HepG2 (cell line): Measurements from ENCODE around the gene SIAH3.

Experiments
- RFX5 ChIP-seq: IDR thresholded peaks from 2 replicates; pipeline ENCODE4 v1.6.1; 2011; ENCODE audit warnings: low read depth, low read length, improper control_type of control experiment
- ZNF616 ChIP-seq: sonication (generic); formaldehyde crosslinking; IDR thresholded peaks from 2 replicates; pipeline ENCODE4 v1.5.0; 2020; ENCODE audit warnings: low read depth, mild to moderate bottlenecking, missing genetic modification reagents
- TF ChIP-seq, protein P1 (sequence below): sonication (generic); formaldehyde crosslinking; IDR thresholded peaks from 2 replicates; pipeline ENCODE4 v1.4.0; 2020; ENCODE audit warnings: missing genetic modification reagents
- TF ChIP-seq, protein P2 (sequence below): IDR thresholded peaks from 2 replicates; pipeline ENCODE4 v1.6.1; 2016; ENCODE audit warnings: low read depth, control low read depth
- TF ChIP-seq, protein P3 (sequence below): sonication (generic); formaldehyde crosslinking; IDR thresholded peaks from 2 replicates; pipeline ENCODE4 v1.4.0; 2020; ENCODE audit warnings: mild to moderate bottlenecking, missing genetic modification reagents
- TF ChIP-seq, protein P4 (sequence below): sonication (generic); formaldehyde crosslinking; IDR thresholded peaks from 2 replicates; pipeline ENCODE4 v1.5.0; 2020; ENCODE audit warnings: mild to moderate bottlenecking, missing genetic modification reagents, moderate library complexity

DNA sequence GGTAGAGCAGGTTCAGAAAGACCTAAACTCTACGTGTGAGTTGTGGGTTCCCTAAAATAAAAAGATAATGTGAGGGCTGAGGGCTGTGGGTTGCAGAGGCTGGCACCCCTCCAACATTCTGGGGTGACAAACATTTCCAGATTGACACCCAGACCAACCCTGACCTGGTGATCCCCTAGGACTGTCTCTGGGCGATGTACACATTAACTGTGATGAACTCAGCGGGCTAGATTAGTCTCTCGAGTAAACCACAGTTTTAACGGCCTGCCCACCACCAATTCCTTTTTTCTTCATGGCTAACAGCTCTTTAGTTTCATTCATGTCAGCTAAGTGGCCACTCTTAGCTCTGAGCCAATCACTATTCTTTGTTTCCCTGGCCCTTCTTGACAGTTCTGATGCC, 24.8 kb downstream of the SIAH3 start:
- TF ChIP-seq, protein P1, sequence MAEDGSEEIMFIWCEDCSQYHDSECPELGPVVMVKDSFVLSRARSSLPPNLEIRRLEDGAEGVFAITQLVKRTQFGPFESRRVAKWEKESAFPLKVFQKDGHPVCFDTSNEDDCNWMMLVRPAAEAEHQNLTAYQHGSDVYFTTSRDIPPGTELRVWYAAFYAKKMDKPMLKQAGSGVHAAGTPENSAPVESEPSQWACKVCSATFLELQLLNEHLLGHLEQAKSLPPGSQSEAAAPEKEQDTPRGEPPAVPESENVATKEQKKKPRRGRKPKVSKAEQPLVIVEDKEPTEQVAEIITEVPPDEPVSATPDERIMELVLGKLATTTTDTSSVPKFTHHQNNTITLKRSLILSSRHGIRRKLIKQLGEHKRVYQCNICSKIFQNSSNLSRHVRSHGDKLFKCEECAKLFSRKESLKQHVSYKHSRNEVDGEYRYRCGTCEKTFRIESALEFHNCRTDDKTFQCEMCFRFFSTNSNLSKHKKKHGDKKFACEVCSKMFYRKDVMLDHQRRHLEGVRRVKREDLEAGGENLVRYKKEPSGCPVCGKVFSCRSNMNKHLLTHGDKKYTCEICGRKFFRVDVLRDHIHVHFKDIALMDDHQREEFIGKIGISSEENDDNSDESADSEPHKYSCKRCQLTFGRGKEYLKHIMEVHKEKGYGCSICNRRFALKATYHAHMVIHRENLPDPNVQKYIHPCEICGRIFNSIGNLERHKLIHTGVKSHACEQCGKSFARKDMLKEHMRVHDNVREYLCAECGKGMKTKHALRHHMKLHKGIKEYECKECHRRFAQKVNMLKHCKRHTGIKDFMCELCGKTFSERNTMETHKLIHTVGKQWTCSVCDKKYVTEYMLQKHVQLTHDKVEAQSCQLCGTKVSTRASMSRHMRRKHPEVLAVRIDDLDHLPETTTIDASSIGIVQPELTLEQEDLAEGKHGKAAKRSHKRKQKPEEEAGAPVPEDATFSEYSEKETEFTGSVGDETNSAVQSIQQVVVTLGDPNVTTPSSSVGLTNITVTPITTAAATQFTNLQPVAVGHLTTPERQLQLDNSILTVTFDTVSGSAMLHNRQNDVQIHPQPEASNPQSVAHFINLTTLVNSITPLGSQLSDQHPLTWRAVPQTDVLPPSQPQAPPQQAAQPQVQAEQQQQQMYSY (CRISPR knock-in tag), result no peak
- TF ChIP-seq, protein P2, sequence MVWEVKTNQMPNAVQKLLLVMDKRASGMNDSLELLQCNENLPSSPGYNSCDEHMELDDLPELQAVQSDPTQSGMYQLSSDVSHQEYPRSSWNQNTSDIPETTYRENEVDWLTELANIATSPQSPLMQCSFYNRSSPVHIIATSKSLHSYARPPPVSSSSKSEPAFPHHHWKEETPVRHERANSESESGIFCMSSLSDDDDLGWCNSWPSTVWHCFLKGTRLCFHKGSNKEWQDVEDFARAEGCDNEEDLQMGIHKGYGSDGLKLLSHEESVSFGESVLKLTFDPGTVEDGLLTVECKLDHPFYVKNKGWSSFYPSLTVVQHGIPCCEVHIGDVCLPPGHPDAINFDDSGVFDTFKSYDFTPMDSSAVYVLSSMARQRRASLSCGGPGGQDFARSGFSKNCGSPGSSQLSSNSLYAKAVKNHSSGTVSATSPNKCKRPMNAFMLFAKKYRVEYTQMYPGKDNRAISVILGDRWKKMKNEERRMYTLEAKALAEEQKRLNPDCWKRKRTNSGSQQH (CRISPR knock-in tag), result no peak
- TF ChIP-seq ZNF616 (CRISPR knock-in tag) (no peak), RFX5 (no peak)
- TF ChIP-seq, protein P3, sequence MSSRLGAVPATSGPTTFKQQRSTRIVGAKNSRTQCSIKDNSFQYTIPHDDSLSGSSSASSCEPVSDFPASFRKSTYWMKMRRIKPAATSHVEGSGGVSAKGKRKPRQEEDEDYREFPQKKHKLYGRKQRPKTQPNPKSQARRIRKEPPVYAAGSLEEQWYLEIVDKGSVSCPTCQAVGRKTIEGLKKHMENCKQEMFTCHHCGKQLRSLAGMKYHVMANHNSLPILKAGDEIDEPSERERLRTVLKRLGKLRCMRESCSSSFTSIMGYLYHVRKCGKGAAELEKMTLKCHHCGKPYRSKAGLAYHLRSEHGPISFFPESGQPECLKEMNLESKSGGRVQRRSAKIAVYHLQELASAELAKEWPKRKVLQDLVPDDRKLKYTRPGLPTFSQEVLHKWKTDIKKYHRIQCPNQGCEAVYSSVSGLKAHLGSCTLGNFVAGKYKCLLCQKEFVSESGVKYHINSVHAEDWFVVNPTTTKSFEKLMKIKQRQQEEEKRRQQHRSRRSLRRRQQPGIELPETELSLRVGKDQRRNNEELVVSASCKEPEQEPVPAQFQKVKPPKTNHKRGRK, result no peak
- TF ChIP-seq, protein P4, sequence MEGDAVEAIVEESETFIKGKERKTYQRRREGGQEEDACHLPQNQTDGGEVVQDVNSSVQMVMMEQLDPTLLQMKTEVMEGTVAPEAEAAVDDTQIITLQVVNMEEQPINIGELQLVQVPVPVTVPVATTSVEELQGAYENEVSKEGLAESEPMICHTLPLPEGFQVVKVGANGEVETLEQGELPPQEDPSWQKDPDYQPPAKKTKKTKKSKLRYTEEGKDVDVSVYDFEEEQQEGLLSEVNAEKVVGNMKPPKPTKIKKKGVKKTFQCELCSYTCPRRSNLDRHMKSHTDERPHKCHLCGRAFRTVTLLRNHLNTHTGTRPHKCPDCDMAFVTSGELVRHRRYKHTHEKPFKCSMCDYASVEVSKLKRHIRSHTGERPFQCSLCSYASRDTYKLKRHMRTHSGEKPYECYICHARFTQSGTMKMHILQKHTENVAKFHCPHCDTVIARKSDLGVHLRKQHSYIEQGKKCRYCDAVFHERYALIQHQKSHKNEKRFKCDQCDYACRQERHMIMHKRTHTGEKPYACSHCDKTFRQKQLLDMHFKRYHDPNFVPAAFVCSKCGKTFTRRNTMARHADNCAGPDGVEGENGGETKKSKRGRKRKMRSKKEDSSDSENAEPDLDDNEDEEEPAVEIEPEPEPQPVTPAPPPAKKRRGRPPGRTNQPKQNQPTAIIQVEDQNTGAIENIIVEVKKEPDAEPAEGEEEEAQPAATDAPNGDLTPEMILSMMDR, result no peak
